GM12864 (cell line): ENCODE results near the gene TPD52L2.

Experiments used
- DNase-seq: peaks from one replicate; pipeline ENCODE4 v3.0.0-alpha.2; 2011; ENCODE audit warnings: low read depth
- H3K4me3 ChIP-seq: 2 replicates; pipeline ENCODE4 v1.5.1; 2011; ENCODE audit warnings: mild to moderate bottlenecking, low read depth, low read length, control low read depth
- CTCF ChIP-seq: IDR thresholded peaks from 2 replicates; pipeline ENCODE4 v1.5.1; 2011; ENCODE audit warnings: low read depth, mild to moderate bottlenecking, moderate library complexity, low read length, control low read depth, inconsistent platforms; ENCODE audit errors: missing control alignments

The TPD52L2 gene

GRCh38 chr20:63890201-63890576, 25.1 kb downstream of the TPD52L2 start:
- no peak for TF ChIP-seq CTCF
- H3K4me3 ChIP-seq, result no peak overlapping the region
- no peak for DNase-seq

- TF ChIP-seq CTCF, result no peak
- no peak for DNase-seq
Measured at GRCh38 chr20:63890616-63891015, 25.5 kb downstream of the TPD52L2 start.

GRCh38 chr20:63891061-63892002, 26.3 kb downstream of the TPD52L2 start:
- no peak overlapping the region for H3K4me3 ChIP-seq
- no peak for TF ChIP-seq CTCF
- no peak for DNase-seq

More at GRCh38 chr20:63890616-63891015, 25.5 kb downstream of the TPD52L2 start:
- no peak overlapping the region for H3K4me3 ChIP-seq

- H3K4me3 ChIP-seq, result no peak overlapping the region
- no peak for DNase-seq
- no peak for TF ChIP-seq CTCF
Measured at GRCh38 chr20:63892402-63892801, 27.3 kb downstream of the TPD52L2 start.

- TF ChIP-seq CTCF, result no peak
- H3K4me3 ChIP-seq, result no peak overlapping the region
- no peak for DNase-seq
Measured at GRCh38 chr20:63893999-63894357, 28.9 kb downstream of the TPD52L2 start.

- peak; percentile 66 for DNase-seq
- TF ChIP-seq CTCF, result no peak
- H3K4me3 ChIP-seq, result peak within 1 kb of the TSS; percentile 68
Measured at GRCh38 chr20:63894358-63895201, 29.5 kb downstream of the TPD52L2 start, which contains the start of gene DNAJC5. DNAJC5 (plus strand) TSS chr20:63895126; CDS start chr20:63928346, 33,220 bp downstream.
